GM21737 (cell line): ENCODE data around the gene PTPRU.
"Not testable (repeated sequence)": the region's sequence is repeated elsewhere in the genome, so short reads cannot be mapped to it uniquely, and the experiment has no call there.

ENCODE experiments used
- ATAC-seq: cut with Tn5 transposase; IDR thresholded peaks from one replicate; pipeline ENCODE4 v1.9.1; 2021; ENCODE audit warnings: mild to moderate bottlenecking, moderate library complexity; ENCODE audit not compliant: unreplicated experiment

Gene PTPRU

GRCh38 chr1:29284286-29284960 is 48.1 kb downstream of the PTPRU start:
- ATAC-seq: no peak

GRCh38 chr1:29284961-29285560 is 48.7 kb downstream of the PTPRU start:
- ATAC-seq: no peak

GRCh38 chr1:29285771-29286170 is 49.4 kb downstream of the PTPRU start:
- ATAC-seq: no peak

GRCh38 chr1:29286194-29286767 is 50.0 kb downstream of the PTPRU start:
- no peak for ATAC-seq

GRCh38 chr1:29289493-29289892 is 53.2 kb downstream of the PTPRU start:
- no peak for ATAC-seq

GRCh38 chr1:29290414-29290985 is 54.2 kb downstream of the PTPRU start:
- no peak for ATAC-seq

- ATAC-seq: no peak
Observed at GRCh38 chr1:29291756-29292155, 55.4 kb downstream of the PTPRU start.

- no peak for ATAC-seq
Observed at GRCh38 chr1:29292344-29292743, 56.0 kb downstream of the PTPRU start.

GRCh38 chr1:29297450-29297849 is 61.1 kb downstream of the PTPRU start:
- ATAC-seq: no peak

GRCh38 chr1:29298246-29298645 is 61.9 kb downstream of the PTPRU start:
- no peak for ATAC-seq

- no peak for ATAC-seq
Observed at GRCh38 chr1:29299446-29299845, 63.1 kb downstream of the PTPRU start.

- not testable (repeated sequence) for ATAC-seq
Observed at GRCh38 chr1:29301732-29302131, 65.4 kb downstream of the PTPRU start.

GRCh38 chr1:29303201-29304024 is 67.1 kb downstream of the PTPRU start:
- no peak for ATAC-seq

GRCh38 chr1:29304025-29304684 is 67.8 kb downstream of the PTPRU start:
- no peak for ATAC-seq

GRCh38 chr1:29305943-29306342 is 69.6 kb downstream of the PTPRU start:
- ATAC-seq: no peak

GRCh38 chr1:29306471-29307140 is 70.3 kb downstream of the PTPRU start:
- ATAC-seq: no peak

- ATAC-seq: no peak
Observed at GRCh38 chr1:29309075-29309474, 72.8 kb downstream of the PTPRU start.

GRCh38 chr1:29309621-29310020 is 73.3 kb downstream of the PTPRU start:
- no peak for ATAC-seq

GRCh38 chr1:29310616-29311180 is 74.4 kb downstream of the PTPRU start:
- ATAC-seq: no peak
